Germinal center (tissue), 1 donor: ENCODE data around the gene TGFBR3L.
"Not testable (repeated sequence)": the region's sequence is repeated elsewhere in the genome, so short reads cannot be mapped to it uniquely, and the experiment has no call there.

Source experiments
- DNase-seq: peaks from one replicate; pipeline ENCODE4 v3.0.0; 2012; ENCODE audit warnings: mixed read lengths, low spot score

TGFBR3L gene

GRCh38 chr19:7879836-7880235 is 34.8 kb upstream of the TGFBR3L start:
- no peak for DNase-seq

GRCh38 chr19:7881910-7882309 is 32.7 kb upstream of the TGFBR3L start:
- no peak for DNase-seq

GRCh38 chr19:7883105-7883504 is 31.5 kb upstream of the TGFBR3L start:
- DNase-seq = no peak

- no peak for DNase-seq
These were observed 30.6 kb upstream of the TGFBR3L start for GRCh38 chr19:7883796-7884570.

- DNase-seq = no peak
These were observed 28.8 kb upstream of the TGFBR3L start for GRCh38 chr19:7885818-7886217.

GRCh38 chr19:7887408-7888144 is 27.1 kb upstream of the TGFBR3L start:
- DNase-seq = no peak

GRCh38 chr19:7888145-7888825 is 26.3 kb upstream of the TGFBR3L start, which contains the start of gene LRRC8E:
Gene LRRC8E (plus strand): TSS chr19:7888510. CDS start chr19:7895604, 7,094 bp downstream.
- no peak for DNase-seq

GRCh38 chr19:7888826-7889217 is 25.8 kb upstream of the TGFBR3L start:
- no peak for DNase-seq

- DNase-seq = not testable (repeated sequence)
These were observed 21.1 kb upstream of the TGFBR3L start for GRCh38 chr19:7893362-7894101.

GRCh38 chr19:7894612-7895309 is 19.9 kb upstream of the TGFBR3L start:
- DNase-seq = no peak

- DNase-seq = no peak
These were observed 19.1 kb upstream of the TGFBR3L start for GRCh38 chr19:7895565-7895964.

GRCh38 chr19:7897292-7897691 is 17.3 kb upstream of the TGFBR3L start:
- no peak for DNase-seq

- DNase-seq = no peak
These were observed 15.7 kb upstream of the TGFBR3L start for GRCh38 chr19:7898967-7899366.

- DNase-seq = no peak
These were observed 14.8 kb upstream of the TGFBR3L start for GRCh38 chr19:7899751-7900378.

GRCh38 chr19:7900401-7900870 is 14.2 kb upstream of the TGFBR3L start:
- no peak for DNase-seq

- DNase-seq = no peak
These were observed 13.7 kb upstream of the TGFBR3L start for GRCh38 chr19:7900931-7901330.

- DNase-seq = no peak
These were observed 13.3 kb upstream of the TGFBR3L start for GRCh38 chr19:7901337-7901736.

GRCh38 chr19:7902796-7903243 is 11.8 kb upstream of the TGFBR3L start:
- DNase-seq = no peak

GRCh38 chr19:7903244-7904073 is 11.2 kb upstream of the TGFBR3L start, which contains the start of gene MAP2K7:
Gene MAP2K7 (plus strand): TSS chr19:7903877. CDS start chr19:7903945, 68 bp downstream.
- peak; percentile 99 for DNase-seq
